ENCODE measurements around the gene GRHPR. TPM values are rescaled to one million over a fixed set of nuclear protein-coding genes. Genes with fewer than 3 reads are reported as not detected.
A peak's percentile ranks its signal among the peaks of the same experiment; 100 is the strongest.

Gene GRHPR
- total RNA-seq, 2 experiments from 2014 or later: 106 to 135 TPM

DNA sequence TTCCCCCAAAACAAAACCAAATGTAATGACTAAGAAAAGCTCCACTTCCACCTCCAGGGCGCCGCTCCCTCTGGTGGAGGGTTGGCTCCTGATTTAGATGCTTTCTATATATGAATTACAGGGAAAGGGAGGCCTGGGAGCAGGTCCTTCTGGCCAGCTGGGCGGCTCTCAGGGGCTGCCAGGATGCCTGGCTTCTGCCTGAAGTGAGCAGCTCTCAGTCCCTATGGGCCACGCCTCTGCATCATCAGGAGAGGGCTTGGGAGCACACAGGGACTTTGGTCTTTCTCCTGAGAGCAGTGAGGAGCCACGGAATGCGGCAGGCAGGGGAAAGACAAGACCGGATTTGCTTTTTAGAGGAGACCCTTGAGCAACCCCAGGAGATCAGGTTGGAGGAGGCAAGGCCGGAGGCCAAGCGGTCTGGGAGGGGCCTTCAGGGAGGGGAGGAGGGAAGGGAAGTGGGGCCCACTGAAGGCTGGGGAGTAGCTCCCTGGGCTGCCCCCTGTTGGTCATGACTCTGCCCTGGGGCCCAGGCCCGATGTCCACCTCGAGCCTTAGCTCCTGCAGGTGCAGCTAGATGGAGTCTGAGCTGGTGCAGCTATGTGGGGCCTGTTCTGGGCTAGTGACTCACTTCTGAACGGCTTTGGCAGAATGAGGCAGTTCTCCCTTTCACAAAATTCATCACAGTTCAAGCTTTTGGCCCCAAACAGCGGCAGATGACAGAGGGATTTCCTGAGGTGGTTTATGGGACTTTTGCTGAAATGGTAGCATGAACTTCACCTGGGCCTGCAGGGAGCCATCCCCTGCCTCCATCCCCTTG lies 11.3 kb upstream of the GRHPR start:
- BruUV-seq (replicated peaks): no TSS peak
- TF ChIP-seq, protein P1, sequence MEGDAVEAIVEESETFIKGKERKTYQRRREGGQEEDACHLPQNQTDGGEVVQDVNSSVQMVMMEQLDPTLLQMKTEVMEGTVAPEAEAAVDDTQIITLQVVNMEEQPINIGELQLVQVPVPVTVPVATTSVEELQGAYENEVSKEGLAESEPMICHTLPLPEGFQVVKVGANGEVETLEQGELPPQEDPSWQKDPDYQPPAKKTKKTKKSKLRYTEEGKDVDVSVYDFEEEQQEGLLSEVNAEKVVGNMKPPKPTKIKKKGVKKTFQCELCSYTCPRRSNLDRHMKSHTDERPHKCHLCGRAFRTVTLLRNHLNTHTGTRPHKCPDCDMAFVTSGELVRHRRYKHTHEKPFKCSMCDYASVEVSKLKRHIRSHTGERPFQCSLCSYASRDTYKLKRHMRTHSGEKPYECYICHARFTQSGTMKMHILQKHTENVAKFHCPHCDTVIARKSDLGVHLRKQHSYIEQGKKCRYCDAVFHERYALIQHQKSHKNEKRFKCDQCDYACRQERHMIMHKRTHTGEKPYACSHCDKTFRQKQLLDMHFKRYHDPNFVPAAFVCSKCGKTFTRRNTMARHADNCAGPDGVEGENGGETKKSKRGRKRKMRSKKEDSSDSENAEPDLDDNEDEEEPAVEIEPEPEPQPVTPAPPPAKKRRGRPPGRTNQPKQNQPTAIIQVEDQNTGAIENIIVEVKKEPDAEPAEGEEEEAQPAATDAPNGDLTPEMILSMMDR (conservative IDR thresholded peaks at IDR 0.05; ENCODE audit: low read length): peak; percentile 81
- TF ChIP-seq EZH2phosphoT487 (IDR thresholded peaks at IDR 0.05; ENCODE audit: borderline replicate concordance, low read depth, low read length): no peak
- intact Hi-C loops (cut with micrococcal nuclease; ENCODE audit: unreplicated experiment): loop anchor here (2.0 to 5.0 kb wide), 3 partner anchors 181 to 376 kb away; partner anchors contain the start of genes PAX5 and TOMM5
- H3K4me2 ChIP-seq (ENCODE audit: low read length): peak overlapping the region; percentile 82
- H2AFZ ChIP-seq (ENCODE audit: low read length): no peak overlapping the region; the same call in 1 of the 2 replicates
- no peaks in the 10 kb centered on the region for H3K9me2 ChIP-seq (ENCODE audit: insufficient read depth, low read length)
- no peaks in the 10 kb centered on the region for H3K9me3 ChIP-seq (ENCODE audit: low read length)
- peaks cover 16% of the 10 kb centered on the region; the same call in 1 of the 2 replicates for H3K79me2 ChIP-seq (ENCODE audit: insufficient read depth, low read depth, low read length)
- peak; percentile 92 for DNase-seq (ENCODE audit: low spot score)
- POLR2A ChIA-PET: interaction anchor here (0.6 to 14.0 kb wide), 28 partner anchors 8 to 534 kb away, joined by 3 to 298 read pairs (median 4); partner anchors contain the start of genes GRHPR, PAX5, POLR1E and ZBTB5
- peak overlapping the region; percentile 53 for H3K4me3 ChIP-seq (ENCODE audit: low read depth, low read length, poor library complexity, severe bottlenecking)
- peaks cover 98% of the 10 kb centered on the region for H3K4me1 ChIP-seq (ENCODE audit: insufficient read depth, low read length, poor library complexity, severe bottlenecking)
- no peaks in the 10 kb centered on the region for H4K20me1 ChIP-seq (ENCODE audit: insufficient read depth, low read length)
- CTCF ChIA-PET (ENCODE audit: unreplicated experiment): interaction anchor here (0.6 to 3.5 kb wide), 11 partner anchors 19 to 548 kb away, joined by 3 to 21 read pairs (median 3); no protein-coding TSS in a partner anchor
- H3K27ac ChIP-seq (ENCODE audit: low read depth, low read length, poor library complexity, severe bottlenecking): peak overlapping the region; percentile 97
- no peaks in the 10 kb centered on the region for H3K36me3 ChIP-seq (ENCODE audit: insufficient read depth, low read length)

DNA sequence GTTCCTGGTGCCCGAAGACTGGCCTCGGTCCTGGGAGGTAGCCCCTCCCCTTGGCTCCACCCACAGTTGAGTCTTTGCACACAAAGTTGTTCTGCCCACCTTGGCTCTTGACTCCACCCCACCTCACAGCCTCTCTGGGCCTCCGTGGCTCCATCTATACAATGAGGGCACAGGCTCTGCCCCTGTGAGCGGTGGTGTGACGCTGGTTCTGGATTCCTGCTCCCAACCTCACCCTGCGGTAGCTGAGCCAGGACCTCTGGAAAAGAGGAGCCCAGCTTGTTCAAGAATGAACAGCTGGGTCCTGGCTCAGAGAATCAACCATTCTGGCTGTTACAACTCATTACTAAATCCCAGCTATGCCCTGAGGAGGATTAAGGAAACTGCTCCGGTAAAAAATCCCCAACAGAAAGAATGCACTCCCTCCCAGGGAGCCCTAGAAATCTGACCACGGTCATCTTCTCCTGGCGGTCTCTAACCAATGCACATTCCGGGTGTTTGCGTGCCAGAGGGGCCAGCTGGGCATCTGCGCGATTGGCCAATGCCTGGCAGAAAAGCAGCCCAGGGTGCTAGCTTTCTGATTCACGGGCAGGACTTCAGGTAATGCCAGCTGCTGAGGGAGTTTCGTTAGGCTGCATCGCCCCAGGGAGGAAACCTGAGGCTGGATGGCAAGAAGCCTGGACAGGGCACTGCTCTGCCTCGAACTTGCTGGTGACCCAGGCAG lies 9.9 kb upstream of the GRHPR start:
- Histone ChIP-seq H2AFZ (ENCODE audit: low read length) (peak overlapping the region; percentile 23; the same call in 1 of the 2 replicates), H3K36me3 (ENCODE audit: insufficient read depth, low read length) (no peaks in the 10 kb centered on the region), H4K20me1 (ENCODE audit: insufficient read depth, low read length) (no peaks in the 10 kb centered on the region), H3K4me3 (ENCODE audit: low read depth, low read length, poor library complexity, severe bottlenecking) (peak overlapping the region; percentile 53), H3K79me2 (ENCODE audit: insufficient read depth, low read depth, low read length) (peaks cover 2% of the 10 kb centered on the region; the same call in 1 of the 2 replicates), H3K9me2 (ENCODE audit: insufficient read depth, low read length) (no peaks in the 10 kb centered on the region), H3K4me1 (ENCODE audit: insufficient read depth, low read length, poor library complexity, severe bottlenecking) (peaks cover 98% of the 10 kb centered on the region), H3K9me3 (ENCODE audit: low read length) (no peaks in the 10 kb centered on the region), H3K4me2 (ENCODE audit: low read length) (peak overlapping the region; percentile 82), H3K27ac (ENCODE audit: low read depth, low read length, poor library complexity, severe bottlenecking) (peak overlapping the region; percentile 97)
- no TSS peak for BruUV-seq (replicated peaks)
- peak; percentile 69 for DNase-seq (ENCODE audit: low spot score)
- TF ChIP-seq, protein P1 (conservative IDR thresholded peaks at IDR 0.05; ENCODE audit: low read length): no peak
- TF ChIP-seq EZH2phosphoT487 (IDR thresholded peaks at IDR 0.05; ENCODE audit: borderline replicate concordance, low read depth, low read length): no peak
- ChIA-PET POLR2A (interaction anchor here (0.6 to 14.0 kb wide), 21 partner anchors 9 to 391 kb away, joined by 3 to 298 read pairs (median 6); partner anchors contain the start of genes GRHPR, POLR1E and ZBTB5), CTCF (ENCODE audit: unreplicated experiment) (interaction anchor here (1.3 to 3.5 kb wide), 3 partner anchors 40 to 383 kb away, joined by 3 to 21 read pairs (median 4); no protein-coding TSS in a partner anchor)
- intact Hi-C loops (cut with micrococcal nuclease; ENCODE audit: unreplicated experiment): loop anchor here (5.0 kb wide), 1 partner anchor 180 kb away; the partner anchor contains the start of gene TOMM5
